ENCODE measurements around the gene SLC22A23. TPM values are rescaled to one million over a fixed set of nuclear protein-coding genes. Genes with fewer than 3 reads are reported as not detected.

Gene SLC22A23
- total and polyA plus RNA-seq, 8 donors: 5.9 to 241 (median 18.9) TPM

GRCh38 chr6:3229566-3230178 lies 227.2 kb downstream of the SLC22A23 start:
- Histone ChIP-seq H3K27me3 (peaks cover 22 to 89% (median 83%) of the 10 kb centered on the region in 3 donors), H3K4me1 (peaks cover 40 to 62% (median 57%) of the 10 kb centered on the region in 4 donors), H3K36me3 (no peaks in the 10 kb centered on the region), H3K4me3 (peak overlapping the region in 3 of 4 donors; percentile 38 to 59 (median 39)), H3K27ac (peak overlapping the region in 1 of 5 donors; percentile 8), H3K9me3 (no peaks in the 10 kb centered on the region)
- WGBS, 5 donors: 3 to 14% (median 4%) methylated on average over 23 to 28 of the region's 28 CpGs
- DNase-seq: peak in 1 of 2 donors; percentile 73
- intact Hi-C loops (cut with DNase I; ENCODE audit: low total_unique reads): no loop called here
- TF ChIP-seq EP300 (IDR thresholded peaks at IDR 0.05): no peak
- no peak for TF ChIP-seq POLR2A (IDR thresholded peaks at IDR 0.05)
- TF ChIP-seq POLR2AphosphoS5 (IDR thresholded peaks at IDR 0.05): no peak
- TF ChIP-seq CTCF (IDR thresholded peaks at IDR 0.05): no peak

- Histone ChIP-seq H3K27me3 (peaks cover 22 to 82% (median 78%) of the 10 kb centered on the region in 3 donors), H3K36me3 (no peaks in the 10 kb centered on the region), H3K27ac (peak overlapping the region in 1 of 5 donors; percentile 8), H3K4me1 (peaks cover 40 to 62% (median 57%) of the 10 kb centered on the region in 4 donors), H3K9me3 (no peaks in the 10 kb centered on the region), H3K4me3 (peak overlapping the region; percentile 37 to 59 (median 38))
- peak in 1 of 2 donors; percentile 75 for DNase-seq
- intact Hi-C loops (cut with DNase I; ENCODE audit: low total_unique reads): no loop called here
- WGBS, 5 donors: 2 to 4% (median 3%) methylated on average over 39 to 62 of the region's 62 CpGs
- TF ChIP-seq POLR2A (IDR thresholded peaks at IDR 0.05) (no peak), POLR2AphosphoS5 (IDR thresholded peaks at IDR 0.05) (no peak), CTCF (IDR thresholded peaks at IDR 0.05) (no peak), EP300 (IDR thresholded peaks at IDR 0.05) (no peak)
These were observed 227.9 kb downstream of the SLC22A23 start for GRCh38 chr6:3228771-3229565.

- no peak for TF ChIP-seq POLR2AphosphoS5 (IDR thresholded peaks at IDR 0.05)
- TF ChIP-seq POLR2A (IDR thresholded peaks at IDR 0.05): no peak
- TF ChIP-seq CTCF (IDR thresholded peaks at IDR 0.05): no peak
- TF ChIP-seq EP300 (IDR thresholded peaks at IDR 0.05): no peak
- peak overlapping the region; percentile 37 to 59 (median 38) for H3K4me3 ChIP-seq
- H3K4me1 ChIP-seq: peaks cover 40 to 62% (median 57%) of the 10 kb centered on the region in 4 donors
- peak in 1 of 2 donors; percentile 69 for DNase-seq
- no peaks in the 10 kb centered on the region for H3K36me3 ChIP-seq
- H3K27ac ChIP-seq: peak overlapping the region in 4 of 5 donors; percentile 13 to 47 (median 26)
- H3K27me3 ChIP-seq: peaks cover 22 to 74% (median 72%) of the 10 kb centered on the region in 3 donors
- intact Hi-C loops (cut with DNase I; ENCODE audit: low total_unique reads): no loop called here
- WGBS, 5 donors: 1 to 5% (median 4%) methylated on average over 7 to 38 of the region's 38 CpGs
- no peaks in the 10 kb centered on the region for H3K9me3 ChIP-seq
These were observed 228.7 kb downstream of the SLC22A23 start for GRCh38 chr6:3228046-3228671.

Measured in stomach (tissue), 9 donors.